Measurements from ENCODE around the gene BAIAP2. TPM values are rescaled to one million over a fixed set of nuclear protein-coding genes. Genes with fewer than 3 reads are reported as not detected.

BAIAP2 gene
- total and polyA plus RNA-seq, 10 of the 15 experiments (the other 5 are each of a cell fraction or from before 2014, with no cell fraction given): 0.15 to 1.2 (median 0.46) TPM; not detected in 2

DNA sequence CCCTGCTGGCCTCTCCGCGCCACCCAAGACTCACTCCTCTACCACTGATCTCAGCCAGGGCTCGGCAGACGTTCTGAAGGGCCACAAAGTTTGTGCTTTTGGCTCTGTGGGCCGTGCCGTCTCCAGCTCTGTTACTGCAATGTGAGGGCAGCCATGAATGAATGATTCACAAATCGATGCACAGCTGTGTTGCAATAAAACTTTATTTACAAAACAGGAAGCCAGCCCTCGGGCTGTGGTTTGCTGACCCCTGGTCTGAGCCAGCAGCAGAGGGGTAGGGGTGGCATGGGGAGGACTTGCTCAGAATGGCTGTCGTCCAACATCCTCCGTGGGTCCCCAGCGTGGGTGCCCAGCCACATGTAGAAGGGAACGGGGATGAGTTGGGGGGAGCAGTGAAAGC, 67.4 kb downstream of the BAIAP2 start:
- Histone ChIP-seq H3K27ac (ENCODE audit: control insufficient read depth, insufficient read depth) (no peak overlapping the region), H3K36me3 (ENCODE audit: control insufficient read depth in 2 of 2, insufficient read depth in 2 of 2, low read length in 1 of 2) (no peaks in the 10 kb centered on the region), H3K9me3 (replicated peaks; ENCODE audit: control insufficient read depth, insufficient read depth, low read length) (no peaks in the 10 kb centered on the region), H3K4me2 (ENCODE audit: control insufficient read depth, insufficient read depth) (no peak overlapping the region), H3K9ac (ENCODE audit: control insufficient read depth, insufficient read depth, low read length) (no peak overlapping the region), H3K79me2 (ENCODE audit: control insufficient read depth, insufficient read depth, low read length) (no peaks in the 10 kb centered on the region), H3K27me3 (replicated peaks in 1 of 2; ENCODE audit: control insufficient read depth in 2 of 2, insufficient read depth in 2 of 2, low read length in 1 of 2) (no peaks in the 10 kb centered on the region; a peak in 2 of 4 replicates), H4K20me1 (ENCODE audit: control insufficient read depth, insufficient read depth) (no peaks in the 10 kb centered on the region), H2AFZ (ENCODE audit: control insufficient read depth, low read depth, low read length) (no peak overlapping the region), H3K4me3 (no peak overlapping the region), H3K4me1 (ENCODE audit: control insufficient read depth, insufficient read depth, low read length) (no peaks in the 10 kb centered on the region)
- no peak for FAIRE-seq
- TF ChIP-seq, protein P1, sequence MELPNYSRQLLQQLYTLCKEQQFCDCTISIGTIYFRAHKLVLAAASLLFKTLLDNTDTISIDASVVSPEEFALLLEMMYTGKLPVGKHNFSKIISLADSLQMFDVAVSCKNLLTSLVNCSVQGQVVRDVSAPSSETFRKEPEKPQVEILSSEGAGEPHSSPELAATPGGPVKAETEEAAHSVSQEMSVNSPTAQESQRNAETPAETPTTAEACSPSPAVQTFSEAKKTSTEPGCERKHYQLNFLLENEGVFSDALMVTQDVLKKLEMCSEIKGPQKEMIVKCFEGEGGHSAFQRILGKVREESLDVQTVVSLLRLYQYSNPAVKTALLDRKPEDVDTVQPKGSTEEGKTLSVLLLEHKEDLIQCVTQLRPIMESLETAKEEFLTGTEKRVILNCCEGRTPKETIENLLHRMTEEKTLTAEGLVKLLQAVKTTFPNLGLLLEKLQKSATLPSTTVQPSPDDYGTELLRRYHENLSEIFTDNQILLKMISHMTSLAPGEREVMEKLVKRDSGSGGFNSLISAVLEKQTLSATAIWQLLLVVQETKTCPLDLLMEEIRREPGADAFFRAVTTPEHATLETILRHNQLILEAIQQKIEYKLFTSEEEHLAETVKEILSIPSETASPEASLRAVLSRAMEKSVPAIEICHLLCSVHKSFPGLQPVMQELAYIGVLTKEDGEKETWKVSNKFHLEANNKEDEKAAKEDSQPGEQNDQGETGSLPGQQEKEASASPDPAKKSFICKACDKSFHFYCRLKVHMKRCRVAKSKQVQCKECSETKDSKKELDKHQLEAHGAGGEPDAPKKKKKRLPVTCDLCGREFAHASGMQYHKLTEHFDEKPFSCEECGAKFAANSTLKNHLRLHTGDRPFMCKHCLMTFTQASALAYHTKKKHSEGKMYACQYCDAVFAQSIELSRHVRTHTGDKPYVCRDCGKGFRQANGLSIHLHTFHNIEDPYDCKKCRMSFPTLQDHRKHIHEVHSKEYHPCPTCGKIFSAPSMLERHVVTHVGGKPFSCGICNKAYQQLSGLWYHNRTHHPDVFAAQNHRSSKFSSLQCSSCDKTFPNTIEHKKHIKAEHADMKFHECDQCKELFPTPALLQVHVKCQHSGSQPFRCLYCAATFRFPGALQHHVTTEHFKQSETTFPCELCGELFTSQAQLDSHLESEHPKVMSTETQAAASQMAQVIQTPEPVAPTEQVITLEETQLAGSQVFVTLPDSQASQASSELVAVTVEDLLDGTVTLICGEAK (IDR thresholded peaks at IDR 0.05; ENCODE audit: borderline replicate concordance): peak; percentile 62
- TF ChIP-seq HDAC2 (IDR thresholded peaks at IDR 0.05): no peak
- BruUV-seq (replicated peaks): no TSS peak
- in situ Hi-C loops (cut with MboI) (no loop called here), intact Hi-C loops (cut with micrococcal nuclease; ENCODE audit: unreplicated experiment) (loop anchor here (5.0 kb wide), 1 partner anchor 380 kb away; no protein-coding TSS in a partner anchor)
- 56% methylated on average over 12 of the region's 12 CpGs for WGBS (ENCODE audit: insufficient coverage, insufficient replicate concordance, low lambda C conversion rate, missing lambda C conversion rate)
- SMC1A ChIA-PET (ENCODE audit: uncharacterized antibody, unreplicated experiment): interaction anchor here (1.2 kb wide), 1 partner anchor 79 kb away, joined by 3 read pairs; no protein-coding TSS in a partner anchor
- POLR2A ChIA-PET: no interaction called here
- no peak for ATAC-seq
- CTCF ChIA-PET: interaction anchor here (1.0 to 3.5 kb wide), 6 partner anchors 12 to 121 kb away, joined by 3 to 22 read pairs (median 4); partner anchors contain the start of gene CEP131
- RAD21 ChIA-PET (ENCODE audit: unreplicated experiment): interaction anchor here (0.6 to 1.2 kb wide), 2 partner anchors 74 to 81 kb away, joined by 3 to 4 read pairs; no protein-coding TSS in a partner anchor
- DNase-seq (ENCODE audit: low read depth, low spot score): no peak
